K562 (cell line): ENCODE data around the gene SLC15A5. TPM values are rescaled to one million over a fixed set of nuclear protein-coding genes. Genes with fewer than 3 reads are reported as not detected.

Source experiments
- ATAC-seq: fragments of 200-7000 bp; cut with Tn5 transposase; 3 replicates; pipeline ENCODE4 v1.9.1; 2020; ENCODE audit warnings: moderate library complexity
- BruUV-seq: library from RNA; stranded (reverse); fragments of 400-500 nt; replicated peaks from 2 replicates; lab custom pipeline; 2021; lab: Mats Ljungman, UMichigan
- CTCF ChIA-PET: fragments of 300-600 bp; formaldehyde crosslinking; extraction: SDS; loops from one replicate; lab custom pipeline; 2021; ENCODE audit warnings: low intra/inter-chr PET ratio; lab: Yijun Ruan, JAX
- POLR2A ChIA-PET: fragments of 300-600, 350-650 bp; sonication (Branson Sonifier 250); formaldehyde crosslinking; extraction: SDS; loops from one replicate; lab custom pipeline; 2021; ENCODE audit warnings: antibody characterized with exemption, inconsistent platforms; lab: Yijun Ruan, JAX
- DNase-seq, 4 experiments: peaks; one replicate each; pipeline versions ENCODE4 v3.0.0 to v3.0.0-alpha.2; 2011 to 2018; ENCODE audit warnings: low spot score in 3 of 4, mixed read lengths in 3 of 4; ENCODE audit errors: extremely low read depth in 1 of 4
- FAIRE-seq: peaks from 2 replicates; lab custom pipeline; 2011; peaks lifted over from hg19 to GRCh38; lab: Jason Lieb, UNC
- H2AFZ ChIP-seq: 2 replicates; pipeline ENCODE4 v1.6.0; 2011; ENCODE audit warnings: low read depth, low read length, control low read depth, inconsistent platforms
- H3K27ac ChIP-seq: fragments of 200-600 bp; 3 replicates; pipeline ENCODE4 v1.8.0; 2011; ENCODE audit warnings: low read depth, mild to moderate bottlenecking, control low read depth, inconsistent platforms, low read length, moderate library complexity, mixed read lengths; ENCODE audit errors: extremely low read depth
- H3K27me3 ChIP-seq, 2 experiments: fragments of 300-600 bp in 1 of 2; 2 replicates in 1 of 2; 3 replicates in 1 of 2; pipeline versions ENCODE4 v1.6.0 to v1.8.0; 2011; ENCODE audit warnings: inconsistent platforms in 2 of 2, low read length in 2 of 2, mild to moderate bottlenecking in 1 of 2, mixed read lengths in 1 of 2, moderate library complexity in 1 of 2; ENCODE audit not compliant: control insufficient read depth in 2 of 2, insufficient read depth in 2 of 2
- H3K36me3 ChIP-seq: fragments of 300-600 bp; 3 replicates; pipeline ENCODE4 v1.8.0; 2011; ENCODE audit warnings: mild to moderate bottlenecking, low read length, inconsistent platforms; ENCODE audit not compliant: control insufficient read depth, insufficient read depth
- H3K4me1 ChIP-seq, 2 experiments: fragments of 200-600 bp in 1 of 2; replicated peaks in 1 of 2; 2 replicates in 1 of 2; 3 replicates in 1 of 2; pipeline versions ENCODE4 v1.5.1 to v1.8.0; 2011; ENCODE audit warnings: inconsistent platforms in 2 of 2, low read length in 2 of 2, mild to moderate bottlenecking in 1 of 2, mixed read lengths in 1 of 2, moderate library complexity in 1 of 2; ENCODE audit not compliant: control insufficient read depth in 2 of 2, insufficient read depth in 2 of 2
- H3K4me2 ChIP-seq: 2 replicates; pipeline ENCODE4 v1.6.1; 2011; ENCODE audit warnings: low read length, control low read depth, inconsistent platforms, mixed read lengths; ENCODE audit not compliant: insufficient read depth
- H3K4me3 ChIP-seq: fragments of 200-600 bp; sonication (generic), shearing (Covaris generic); 2 replicates; pipeline ENCODE4 v1.5.1; 2016; ENCODE audit warnings: control low read depth, inconsistent platforms
- H3K79me2 ChIP-seq: fragments of 200-600 bp; 3 replicates; pipeline ENCODE4 v1.8.0; 2011; ENCODE audit warnings: low read length, inconsistent platforms; ENCODE audit not compliant: control insufficient read depth, insufficient read depth
- H3K9ac ChIP-seq, 2 experiments: 2 replicates each; pipeline versions ENCODE4 v1.6.0 to v1.6.1; 2011; ENCODE audit warnings: low read depth in 2 of 2, low read length in 2 of 2, control low read depth in 1 of 2, inconsistent platforms in 1 of 2, mild to moderate bottlenecking in 1 of 2, mixed read lengths in 1 of 2; ENCODE audit not compliant: insufficient read depth in 1 of 2
- H3K9me1 ChIP-seq: one replicate; pipeline ENCODE4 v1.6.0; 2011; ENCODE audit warnings: inconsistent platforms, mild to moderate bottlenecking, low read length, moderate library complexity; ENCODE audit not compliant: control insufficient read depth, insufficient read depth
- H3K9me3 ChIP-seq: replicated peaks from 2 replicates; pipeline ENCODE4 v1.5.1; 2011; ENCODE audit warnings: low read depth, low read length, inconsistent platforms; ENCODE audit not compliant: control insufficient read depth, insufficient read depth
- H4K20me1 ChIP-seq: replicated peaks from 2 replicates; pipeline ENCODE4 v1.6.1; 2011; ENCODE audit warnings: low read length, inconsistent platforms, mixed read lengths; ENCODE audit not compliant: control insufficient read depth, insufficient read depth
- BCLAF1 ChIP-seq, 2 experiments: fragments of 450-650 bp in 1 of 2; IDR thresholded peaks; 2 replicates each; pipeline ENCODE4 v1.6.1; 2011 to 2017; ENCODE audit warnings: low read depth in 2 of 2, antibody characterized with exemption in 1 of 2, borderline replicate concordance in 1 of 2, low read length in 1 of 2, mild to moderate bottlenecking in 1 of 2, mixed read lengths in 1 of 2; ENCODE audit not compliant: control insufficient read depth in 1 of 2
- BDP1 ChIP-seq: IDR thresholded peaks from 3 replicates; pipeline ENCODE4 v1.6.1; 2011; ENCODE audit not compliant: insufficient read length, insufficient read depth
- BRCA1 ChIP-seq, 2 experiments: fragments of 450-650 bp in 1 of 2; sonication (generic) in 1 of 2; formaldehyde crosslinking in 1 of 2; IDR thresholded peaks; 2 replicates each; pipeline versions ENCODE4 v1.5.0 to v1.6.1; 2017 to 2020; ENCODE audit warnings: mild to moderate bottlenecking in 1 of 2, missing genetic modification reagents in 1 of 2
- CHAMP1 ChIP-seq: fragments of 450-650 bp; IDR thresholded peaks from 2 replicates; pipeline ENCODE4 v1.6.1; 2016; ENCODE audit warnings: mild to moderate bottlenecking
- KDM1A ChIP-seq, 2 experiments: fragments of 450-650 bp; IDR thresholded peaks; 2 replicates each; pipeline ENCODE4 v1.6.1; 2016; ENCODE audit warnings: mild to moderate bottlenecking in 2 of 2
- KLF1 ChIP-seq: fragments of 450-650 bp; IDR thresholded peaks from 2 replicates; pipeline ENCODE4 v1.6.1; 2016; ENCODE audit warnings: missing genetic modification characterization, missing compliant biosample characterization
- PBX2 ChIP-seq, 2 experiments: IDR thresholded peaks in 1 of 2; conservative IDR thresholded peaks in 1 of 2; 2 replicates each; pipeline ENCODE4 v1.6.1; 2016; ENCODE audit warnings: low read depth in 2 of 2, mild to moderate bottlenecking in 1 of 2, missing compliant biosample characterization in 1 of 2, missing genetic modification characterization in 1 of 2, moderate library complexity in 1 of 2
- PRMT5 ChIP-seq: sonication (generic); formaldehyde crosslinking; IDR thresholded peaks from 2 replicates; pipeline ENCODE4 v1.5.0; 2020; ENCODE audit warnings: missing genetic modification reagents
- RUNX1 ChIP-seq: sonication (generic); IDR thresholded peaks from 2 replicates; pipeline ENCODE4 v1.6.1; 2016; ENCODE audit warnings: antibody characterized with exemption, low read depth
- SREBF2 ChIP-seq: sonication (generic); formaldehyde crosslinking; IDR thresholded peaks from 2 replicates; pipeline ENCODE4 v1.4.0; 2020; ENCODE audit warnings: mild to moderate bottlenecking, missing genetic modification reagents
- SRF ChIP-seq, 2 experiments: fragments of 250-450, 450-650 bp in 1 of 2; sonication (Bioruptor Pico) in 1 of 2; sonication (generic) in 1 of 2; formaldehyde crosslinking; IDR thresholded peaks; 2 replicates each; pipeline versions ENCODE4 v1.5.0 to v1.5.1; 2020 to 2022; ENCODE audit warnings: mild to moderate bottlenecking in 1 of 2, missing genetic modification reagents in 1 of 2
- ZNF436 ChIP-seq: fragments of 250-450, 450-650 bp; sonication (Bioruptor Pico); formaldehyde crosslinking; IDR thresholded peaks from 2 replicates; pipeline ENCODE4 v1.7.0; 2020; ENCODE audit warnings: mild to moderate bottlenecking
- WGBS: fragments of 100-300 bp; shearing (Covaris generic); methylation state at CpG from one replicate; pipeline ENCODE4 v1.1.6; 2016; ENCODE audit warnings: low coverage, mixed read lengths; ENCODE audit not compliant: insufficient coverage; ENCODE audit errors: missing lambda C conversion rate; 5-methylcytosine and 5-hydroxymethylcytosine counted together
- in situ Hi-C: fragments of 300-500 bp; cut with MboI; formaldehyde crosslinking; loops from 4 replicates; pipeline ENCODE4 v1.15.0; 2018; ENCODE audit warnings: inconsistent platforms, mixed read lengths
- intact Hi-C: fragments of 100-400 bp; cut with micrococcal nuclease; formaldehyde crosslinking; loops from 2 replicates; pipeline ENCODE4 v1.14.2; 2022
- polyA plus RNA-seq, 8 experiments: library from polyadenylated mRNA; depleted of rRNA in 4 of 8; stranded (reverse) in 5 of 8; unstranded in 3 of 8; fragments of >200 nt; fragmentation: Nextera tagmentation in 2 of 8; fragmentation: Illumina TruSeq in 1 of 8; extraction: Ambion mirVana in 2 of 8; extraction: Trizol in 1 of 8; gene quantifications; 2 replicates each; pipeline versions ENCODE4 v1.2.1 to v1.2.3, GENCODE V29; 2011 to 2014; ENCODE audit warnings: inconsistent platforms in 1 of 8, missing spikeins in 1 of 8
- total RNA-seq, 7 experiments: library from RNA; depleted of rRNA in 6 of 7; stranded (reverse); fragments of >200 nt in 6 of 7; fragmentation: Illumina TruSeq in 2 of 7; extraction: Trizol in 2 of 7; gene quantifications; 2 replicates each; pipeline versions ENCODE4 v1.2.1 to v1.2.3, GENCODE V29; 2011 to 2021; ENCODE audit warnings: low replicate concordance in 1 of 7
- TF ChIP-seq, protein P1 (sequence below): fragments of 450-650 bp; formaldehyde crosslinking; conservative IDR thresholded peaks from 2 replicates; pipeline ENCODE4 v1.4.0; 2022; ENCODE audit warnings: mild to moderate bottlenecking, missing genetic modification characterization

Gene SLC15A5
- total and polyA plus RNA-seq, 9 of the 15 experiments (the other 6 are each of a cell fraction or from before 2014, with no cell fraction given), result not detected

GRCh38 chr12:16272222-16272621 lies 5.3 kb downstream of the SLC15A5 start:
- Histone ChIP-seq H3K36me3 (no peaks in the 10 kb centered on the region), H3K79me2 (no peaks in the 10 kb centered on the region), H3K4me2 (no peak overlapping the region), H3K27me3 (no peaks in the 10 kb centered on the region), H3K9ac (no peak overlapping the region), H3K27ac (no peak overlapping the region), H3K9me3 (no peaks in the 10 kb centered on the region), H3K9me1 (no peaks in the 10 kb centered on the region), H3K4me1 (no peaks in the 10 kb centered on the region), H4K20me1 (no peaks in the 10 kb centered on the region), H2AFZ (no peak overlapping the region), H3K4me3 (no peak overlapping the region)
- BruUV-seq, result no TSS peak
- 3% methylated on average over 3 of the region's 3 CpGs for WGBS
- intact Hi-C loops (no loop called here), in situ Hi-C loops (no loop called here)
- POLR2A ChIA-PET, result no interaction called here
- CTCF ChIA-PET, result no interaction called here
- ATAC-seq, result no peak
- no peak for DNase-seq
- FAIRE-seq, result no peak
- TF ChIP-seq, protein P1, sequence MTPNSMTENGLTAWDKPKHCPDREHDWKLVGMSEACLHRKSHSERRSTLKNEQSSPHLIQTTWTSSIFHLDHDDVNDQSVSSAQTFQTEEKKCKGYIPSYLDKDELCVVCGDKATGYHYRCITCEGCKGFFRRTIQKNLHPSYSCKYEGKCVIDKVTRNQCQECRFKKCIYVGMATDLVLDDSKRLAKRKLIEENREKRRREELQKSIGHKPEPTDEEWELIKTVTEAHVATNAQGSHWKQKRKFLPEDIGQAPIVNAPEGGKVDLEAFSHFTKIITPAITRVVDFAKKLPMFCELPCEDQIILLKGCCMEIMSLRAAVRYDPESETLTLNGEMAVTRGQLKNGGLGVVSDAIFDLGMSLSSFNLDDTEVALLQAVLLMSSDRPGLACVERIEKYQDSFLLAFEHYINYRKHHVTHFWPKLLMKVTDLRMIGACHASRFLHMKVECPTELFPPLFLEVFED (CRISPR knock-in tag), result no peak
- TF ChIP-seq BDP1, result no peak
- TF ChIP-seq SREBF2 (CRISPR knock-in tag), result no peak
- no peak for TF ChIP-seq CHAMP1
- no peak for TF ChIP-seq PBX2 (CRISPR knock-in tag; IDR thresholded peaks at IDR 0.05; ENCODE audit: low read depth)
- TF ChIP-seq PBX2 (tag; conservative IDR thresholded peaks at IDR 0.05; ENCODE audit: low read depth), result no peak
- no peak for TF ChIP-seq SRF (CRISPR knock-in tag; IDR thresholded peaks at IDR 0.05)
- no peak for TF ChIP-seq BCLAF1 (IDR thresholded peaks at IDR 0.05; ENCODE audit: borderline replicate concordance in 1 of 2, control insufficient read depth in 1 of 2, low read depth in 2 of 2, low read length in 1 of 2)
- no peak for TF ChIP-seq KDM1A (IDR thresholded peaks at IDR 0.05)
- TF ChIP-seq KLF1 (tag), result no peak
- TF ChIP-seq ZNF436 (CRISPR knock-in tag), result no peak
- no peak for TF ChIP-seq RUNX1
- no peak for TF ChIP-seq PRMT5 (CRISPR knock-in tag)
- no peak for TF ChIP-seq BRCA1 (IDR thresholded peaks at IDR 0.05)
- TF ChIP-seq BRCA1 (CRISPR knock-in tag; IDR thresholded peaks at IDR 0.05), result no peak
